HG03439 (cell line): ENCODE results near the gene UGT1A1.
A peak's percentile ranks its signal among the peaks of the same experiment; 100 is the strongest.
"Not testable (repeated sequence)": the region's sequence is repeated elsewhere in the genome, so short reads cannot be mapped to it uniquely, and the experiment has no call there.

ENCODE experiments used
- ATAC-seq: cut with Tn5 transposase; IDR thresholded peaks from one replicate; pipeline ENCODE4 v1.9.1; 2021; ENCODE audit warnings: mild to moderate bottlenecking, moderate library complexity; ENCODE audit not compliant: unreplicated experiment

Gene UGT1A1

DNA sequence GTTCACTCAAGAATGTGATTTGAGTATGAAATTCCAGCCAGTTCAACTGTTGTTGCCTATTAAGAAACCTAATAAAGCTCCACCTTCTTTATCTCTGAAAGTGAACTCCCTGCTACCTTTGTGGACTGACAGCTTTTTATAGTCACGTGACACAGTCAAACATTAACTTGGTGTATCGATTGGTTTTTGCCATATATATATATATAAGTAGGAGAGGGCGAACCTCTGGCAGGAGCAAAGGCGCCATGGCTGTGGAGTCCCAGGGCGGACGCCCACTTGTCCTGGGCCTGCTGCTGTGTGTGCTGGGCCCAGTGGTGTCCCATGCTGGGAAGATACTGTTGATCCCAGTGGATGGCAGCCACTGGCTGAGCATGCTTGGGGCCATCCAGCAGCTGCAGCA, at the start of gene UGT1A1:
TSS of gene UGT1A1 (plus strand) at position 228 of the 400 bp plus-strand sequence. CDS start at position 246, 18 bp downstream.
- no peak for ATAC-seq

DNA sequence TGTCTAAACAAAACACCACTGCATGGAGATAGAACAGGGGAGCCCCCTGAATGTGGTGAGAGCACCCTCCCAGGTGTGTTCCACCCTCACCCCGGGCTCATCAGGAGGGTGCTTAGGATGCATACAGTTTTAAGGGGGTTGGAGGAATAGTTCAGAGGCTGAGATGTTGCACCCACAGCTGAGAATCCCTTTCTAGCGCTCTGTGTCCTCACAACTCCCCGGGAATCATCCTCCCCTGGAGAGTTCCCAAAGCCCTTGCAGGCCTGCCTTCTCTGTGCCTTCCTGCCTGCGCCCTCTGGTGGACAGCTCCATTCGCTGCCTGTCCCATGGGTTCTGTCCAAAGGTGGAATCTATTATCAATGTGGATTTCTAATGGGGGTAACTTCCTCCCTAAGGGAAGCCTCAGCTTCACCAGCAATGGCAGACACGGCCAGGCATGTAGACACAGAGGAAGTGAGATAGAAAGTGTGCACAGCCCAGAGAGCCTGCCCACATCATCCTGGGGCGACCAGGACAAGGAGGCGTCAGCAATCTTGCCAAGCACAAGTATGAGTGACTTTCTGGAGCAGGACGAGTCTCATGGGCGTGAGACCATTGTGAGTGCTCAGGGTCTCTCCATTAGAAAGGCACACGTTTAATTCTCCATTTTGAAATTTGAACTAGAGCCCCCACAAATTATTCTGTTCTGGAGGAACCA, 48.6 kb upstream of the UGT1A1 start:
- ATAC-seq: peak; percentile 69

DNA sequence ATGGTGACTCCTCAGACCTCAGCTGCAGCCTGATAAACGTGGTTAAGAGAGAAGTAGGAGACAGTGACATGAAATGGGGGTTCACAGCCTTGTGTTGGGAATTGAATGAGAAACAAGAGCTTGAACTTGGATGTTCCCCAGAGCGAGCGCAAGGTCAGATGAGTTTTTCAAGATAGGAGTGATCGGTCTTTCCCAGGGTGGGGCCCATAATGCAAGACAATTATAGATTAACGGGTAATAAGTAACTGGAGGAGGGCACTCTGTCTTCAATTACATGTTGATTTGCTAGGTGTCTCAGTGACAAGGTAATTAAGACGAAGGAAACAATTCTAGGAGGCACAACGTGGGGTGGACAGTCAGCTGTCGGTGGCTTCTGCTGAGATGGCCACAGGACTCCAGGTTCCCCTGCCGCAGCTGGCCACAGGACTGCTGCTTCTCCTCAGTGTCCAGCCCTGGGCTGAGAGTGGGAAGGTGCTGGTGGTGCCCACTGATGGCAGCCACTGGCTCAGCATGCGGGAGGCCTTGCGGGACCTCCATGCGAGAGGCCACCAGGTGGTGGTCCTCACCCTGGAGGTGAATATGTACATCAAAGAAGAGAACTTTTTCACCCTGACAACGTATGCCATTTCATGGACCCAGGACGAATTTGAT, 47.3 kb upstream of the UGT1A1 start, which contains the start of gene UGT1A5:
TSS of gene UGT1A5 (plus strand) at position 297 of the 651 bp plus-strand sequence. CDS start at position 382, 85 bp downstream.
- no peak for ATAC-seq

DNA sequence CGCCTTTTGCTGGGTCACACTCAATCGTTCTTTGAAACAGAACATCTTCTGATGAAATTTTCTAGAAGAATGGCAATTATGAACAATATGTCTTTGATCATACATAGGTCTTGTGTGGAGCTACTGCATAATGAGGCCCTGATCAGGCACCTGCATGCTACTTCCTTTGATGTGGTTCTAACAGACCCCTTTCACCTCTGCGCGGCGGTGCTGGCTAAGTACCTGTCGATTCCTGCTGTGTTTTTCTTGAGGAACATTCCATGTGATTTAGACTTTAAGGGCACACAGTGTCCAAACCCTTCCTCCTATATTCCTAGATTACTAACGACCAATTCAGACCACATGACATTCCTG, 46.8 kb upstream of the UGT1A1 start:
- no peak for ATAC-seq

DNA sequence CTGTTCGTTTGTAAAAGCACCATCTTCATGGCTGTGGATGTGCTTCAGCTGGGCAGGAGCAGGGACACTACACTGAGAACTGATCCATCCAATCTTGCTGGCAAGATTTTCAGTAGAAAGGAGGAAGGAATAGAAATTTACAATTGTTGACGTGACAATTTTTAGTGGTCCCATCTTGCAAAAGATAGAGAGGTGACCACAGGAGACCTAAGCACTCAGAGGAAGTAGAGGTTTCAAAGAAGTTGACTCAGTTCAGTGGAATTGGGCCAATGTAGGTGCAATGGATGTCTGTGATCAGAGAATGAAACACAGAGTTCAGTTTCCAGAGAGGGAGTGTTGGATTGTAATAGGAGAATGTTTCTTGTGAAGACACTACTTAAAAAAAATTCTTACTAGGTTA, 45.9 kb upstream of the UGT1A1 start:
- ATAC-seq: no peak

DNA sequence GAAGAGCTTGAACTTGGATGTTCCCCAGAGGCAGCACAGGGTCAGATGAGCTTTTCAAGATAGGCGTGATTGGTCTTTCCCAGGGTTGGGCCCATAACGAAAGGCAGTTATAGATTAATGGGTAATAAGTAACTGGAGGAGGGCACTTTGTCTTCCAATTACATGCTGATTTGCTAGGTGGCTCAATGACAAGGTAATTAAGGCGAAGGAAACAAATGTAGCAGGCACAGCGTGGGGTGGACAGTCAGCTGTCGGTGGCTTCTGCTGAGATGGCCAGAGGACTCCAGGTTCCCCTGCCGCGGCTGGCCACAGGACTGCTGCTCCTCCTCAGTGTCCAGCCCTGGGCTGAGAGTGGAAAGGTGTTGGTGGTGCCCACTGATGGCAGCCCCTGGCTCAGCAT, 41.5 kb upstream of the UGT1A1 start, which contains the start of gene UGT1A4:
TSS of gene UGT1A4 (plus strand) at position 185 of the 400 bp plus-strand sequence. CDS start at position 270, 85 bp downstream.
- no peak for ATAC-seq

DNA sequence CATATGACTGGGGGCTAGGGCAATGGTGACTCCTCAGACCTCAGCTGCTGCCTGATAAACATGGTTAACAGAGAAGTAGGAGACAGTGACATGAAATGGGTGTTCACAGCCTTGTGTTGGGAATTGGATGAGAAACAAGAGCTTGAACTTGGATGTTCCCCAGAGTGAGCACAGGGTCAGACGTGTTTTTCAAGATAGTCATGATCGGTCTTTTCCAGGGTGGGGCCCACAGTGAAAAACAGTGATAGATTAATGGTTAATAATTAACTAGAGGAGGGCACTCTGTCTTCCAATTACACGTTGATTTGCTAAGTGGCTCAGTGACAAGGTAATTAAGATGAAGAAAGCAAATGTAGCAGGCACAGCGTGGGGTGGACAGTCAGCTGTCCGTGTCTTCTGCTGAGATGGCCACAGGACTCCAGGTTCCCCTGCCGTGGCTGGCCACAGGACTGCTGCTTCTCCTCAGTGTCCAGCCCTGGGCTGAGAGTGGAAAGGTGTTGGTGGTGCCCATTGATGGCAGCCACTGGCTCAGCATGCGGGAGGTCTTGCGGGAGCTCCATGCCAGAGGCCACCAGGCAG, 31.3 kb upstream of the UGT1A1 start, which contains the start of gene UGT1A3:
TSS of gene UGT1A3 (plus strand) at position 320 of the 579 bp plus-strand sequence. CDS start at position 405, 85 bp downstream.
- no peak for ATAC-seq

DNA sequence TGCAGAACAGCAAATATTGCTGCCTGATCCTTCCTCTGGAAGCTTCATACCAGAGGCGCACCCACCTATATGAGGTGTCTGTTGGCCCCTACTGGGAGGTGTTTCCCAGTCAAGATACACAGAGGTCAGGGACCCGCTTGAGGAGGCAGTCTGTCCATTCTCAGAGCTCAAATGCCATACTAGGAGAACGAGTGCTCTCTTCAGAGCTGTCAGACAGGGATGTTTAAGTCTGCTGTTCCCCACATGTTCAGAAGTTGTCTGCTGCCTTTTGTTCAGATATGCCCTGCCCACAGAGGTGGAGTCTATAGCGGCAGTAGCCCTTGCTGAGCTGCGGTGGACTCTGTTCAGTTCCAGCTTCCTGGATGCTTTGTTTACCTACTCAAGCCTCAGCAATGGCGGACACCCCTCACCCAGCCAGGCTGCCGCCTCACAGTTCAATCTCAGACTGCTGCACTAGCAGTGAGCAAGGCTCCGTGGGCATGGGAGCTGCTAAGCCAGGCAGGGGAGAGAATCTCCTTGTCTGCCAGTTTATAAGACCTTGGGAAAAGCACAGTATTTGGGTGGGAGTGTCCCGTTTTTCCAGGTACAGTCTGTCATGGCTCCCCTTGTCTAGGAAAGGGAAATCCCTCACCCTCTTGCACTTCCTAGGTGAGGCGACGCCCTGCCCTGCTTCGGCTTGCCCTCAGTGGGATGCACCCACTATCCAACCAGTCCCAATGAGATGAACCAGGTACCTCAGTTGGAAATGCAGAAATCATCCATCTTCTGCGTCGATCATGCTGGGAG, 23.0 kb upstream of the UGT1A1 start:
- not testable (repeated sequence) for ATAC-seq

DNA sequence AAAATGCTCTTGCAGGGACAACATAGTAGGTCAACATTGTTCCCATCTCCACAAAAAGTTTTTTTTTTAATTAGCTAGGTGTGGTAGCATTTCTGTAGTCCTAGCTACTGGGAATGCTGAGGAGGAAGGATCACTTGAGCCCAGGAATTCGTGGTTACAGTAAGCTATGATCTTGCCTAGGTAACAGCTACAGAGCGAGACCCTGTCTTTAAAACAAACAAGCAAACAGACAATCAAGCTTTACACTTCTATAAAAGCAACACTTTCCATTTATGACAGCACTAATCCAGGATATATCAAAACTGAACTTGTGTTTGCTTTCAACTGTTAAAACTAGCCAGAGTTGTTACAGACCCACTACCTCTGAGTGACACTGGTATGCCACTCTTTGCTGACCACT, 19.2 kb upstream of the UGT1A1 start:
- no peak for ATAC-seq

DNA sequence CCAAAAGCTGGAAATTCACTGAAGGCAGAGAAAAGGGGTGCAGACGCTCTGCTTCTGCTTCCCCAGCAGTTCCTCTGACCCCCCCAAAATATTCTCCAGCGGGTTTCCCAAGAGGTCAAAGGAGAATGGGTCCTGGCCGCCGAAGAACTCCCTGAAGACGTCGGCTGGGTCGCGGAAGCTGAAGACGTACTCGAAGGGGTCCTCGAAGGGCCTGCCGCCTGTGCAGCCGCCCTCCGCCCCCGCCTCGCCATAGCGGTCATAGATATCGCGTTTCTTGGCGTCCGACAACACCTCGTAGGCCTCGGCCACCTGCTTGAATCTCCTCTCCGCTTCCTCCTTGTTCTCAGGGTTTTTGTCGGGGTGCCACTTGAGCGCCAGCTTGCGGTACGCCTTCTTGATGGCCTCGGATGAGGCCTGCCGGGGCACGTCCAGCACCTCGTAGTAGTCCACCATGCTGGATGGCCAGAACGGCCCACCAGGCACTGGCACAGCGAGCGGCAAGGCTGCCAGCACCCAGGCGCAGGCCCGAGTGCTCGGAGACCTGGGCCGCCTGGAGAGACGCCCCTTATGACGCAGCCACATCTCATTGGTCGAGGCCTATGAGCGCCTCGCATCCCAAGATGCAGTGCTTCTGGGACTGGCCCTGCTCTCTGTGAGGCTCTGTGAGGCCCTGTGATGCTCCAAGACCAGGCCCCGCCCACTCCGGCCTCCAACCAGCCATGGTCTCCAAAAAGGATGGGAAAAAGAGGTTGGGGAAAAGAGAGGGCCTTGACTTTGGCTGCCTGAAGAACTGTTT, 16.4 kb upstream of the UGT1A1 start:
- no peak for ATAC-seq

DNA sequence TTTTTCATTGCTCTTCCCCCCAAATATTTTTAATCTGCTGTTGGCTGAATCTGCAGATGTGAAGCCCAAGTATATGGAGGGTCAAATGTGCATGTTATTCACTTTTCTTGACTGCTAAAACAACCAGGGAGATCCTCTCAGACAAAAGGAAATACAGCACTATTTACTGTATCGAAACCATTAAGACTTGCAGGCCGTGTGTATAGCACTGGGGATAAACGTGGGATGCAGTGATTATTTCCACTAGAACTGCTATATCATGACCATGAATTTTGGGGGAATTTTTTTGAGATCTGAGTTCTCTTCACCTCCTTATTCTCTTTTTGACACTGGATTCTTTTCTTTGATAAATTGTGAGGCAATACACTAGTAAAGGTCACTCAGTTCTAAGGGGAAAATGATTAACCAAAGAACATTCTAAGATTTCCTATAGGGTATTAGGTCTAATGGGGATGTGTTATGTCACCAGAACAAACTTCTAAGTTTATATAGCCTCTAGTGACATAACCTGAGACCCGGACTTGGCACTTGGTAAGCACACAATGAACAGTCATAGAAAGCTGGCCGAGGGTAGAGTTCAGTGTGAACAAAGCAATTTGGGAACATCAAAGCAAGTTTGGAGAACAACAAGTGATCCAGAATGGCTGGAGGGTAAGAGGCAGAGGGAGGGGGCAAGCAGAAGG, 14.9 kb upstream of the UGT1A1 start:
- ATAC-seq: no peak

DNA sequence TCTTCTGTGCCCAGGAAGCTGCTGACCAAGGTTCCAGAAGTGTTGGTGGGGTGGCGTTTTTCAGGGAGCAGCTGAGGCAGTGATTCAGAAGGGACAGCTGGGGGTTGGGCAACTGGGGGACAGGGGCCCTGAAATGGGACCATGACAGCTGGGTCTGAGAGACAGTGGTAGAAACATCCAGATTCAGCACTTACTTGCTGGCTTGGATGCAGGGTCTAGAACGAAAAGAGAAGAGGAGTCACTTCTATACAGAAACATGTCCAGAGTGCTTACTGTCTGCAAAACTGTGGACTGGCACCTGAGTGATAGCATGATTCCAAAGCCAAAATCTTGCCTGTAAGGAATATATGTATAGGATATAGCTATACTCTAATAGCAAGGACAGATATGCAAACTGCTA, 14.2 kb upstream of the UGT1A1 start:
- not testable (repeated sequence) for ATAC-seq

DNA sequence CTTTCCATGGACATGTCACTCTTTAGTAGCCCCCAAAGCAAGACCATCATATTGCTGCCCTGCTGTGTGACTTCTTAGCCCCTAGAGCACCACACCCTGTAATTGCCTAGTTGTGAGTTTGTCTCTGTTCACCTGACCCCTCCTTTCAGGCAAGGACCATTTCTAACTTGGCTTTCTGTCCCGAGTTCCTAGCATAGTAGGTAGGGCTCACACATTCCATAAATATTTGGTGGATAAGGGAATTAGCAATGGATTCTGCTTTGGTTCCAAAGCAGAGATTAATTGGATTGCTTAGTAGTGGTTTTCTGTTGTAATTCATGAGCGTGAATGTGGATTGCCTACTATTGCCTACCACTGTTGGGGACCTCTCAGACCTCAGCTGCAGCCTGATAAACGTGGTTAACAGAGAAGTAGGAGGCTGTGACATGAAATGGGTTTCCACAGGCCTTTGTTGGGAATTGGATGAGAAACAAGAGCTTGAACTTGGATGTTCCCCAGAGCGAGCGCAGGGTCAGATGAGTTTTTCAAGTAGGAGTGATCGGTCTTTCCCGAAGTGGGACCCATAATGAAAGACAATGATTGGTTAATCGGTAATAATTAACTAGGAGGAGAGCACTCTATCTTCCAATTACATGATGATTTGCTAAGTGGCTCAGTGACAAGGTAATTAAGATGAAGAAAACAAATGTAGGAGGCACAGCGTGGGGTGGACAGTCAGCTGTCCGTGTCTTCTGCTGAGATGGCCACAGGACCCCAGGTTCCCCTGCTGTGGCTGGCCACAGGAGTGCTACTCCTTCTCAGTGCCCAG, 13.4 kb upstream of the UGT1A1 start:
- ATAC-seq: no peak

DNA sequence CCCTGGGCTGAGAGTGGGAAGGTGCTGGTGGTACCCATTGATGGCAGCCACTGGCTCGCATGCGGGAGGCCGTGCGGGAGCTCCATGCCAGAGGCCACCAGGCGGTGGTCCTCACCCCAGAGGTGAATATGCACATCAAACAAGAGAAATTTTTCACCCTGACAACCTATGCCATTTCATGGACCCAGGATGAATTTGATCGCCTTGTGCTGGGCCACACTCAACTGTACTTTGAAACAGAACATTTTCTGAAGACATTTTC, 12.9 kb upstream of the UGT1A1 start:
- ATAC-seq: no peak

DNA sequence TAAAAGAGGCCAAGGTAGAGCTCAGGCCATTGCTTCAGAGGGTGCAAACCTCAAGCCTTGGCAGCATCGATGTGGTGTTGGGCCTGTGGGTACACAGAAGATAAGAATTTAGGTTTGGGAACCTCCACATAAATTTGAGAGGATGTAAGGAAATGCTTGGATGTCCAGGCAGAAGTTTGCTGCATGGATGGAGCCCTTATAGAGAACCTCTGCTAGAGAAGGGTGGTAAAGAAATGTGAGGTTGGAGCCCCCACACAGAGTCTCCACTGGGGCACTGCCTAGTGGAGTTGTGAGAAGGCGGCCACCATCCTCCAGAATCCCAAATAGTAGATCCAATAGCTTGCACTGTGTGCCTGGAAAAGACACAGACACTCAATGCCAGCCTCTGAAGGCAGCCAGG, 9.4 kb upstream of the UGT1A1 start:
- ATAC-seq: not testable (repeated sequence)

DNA sequence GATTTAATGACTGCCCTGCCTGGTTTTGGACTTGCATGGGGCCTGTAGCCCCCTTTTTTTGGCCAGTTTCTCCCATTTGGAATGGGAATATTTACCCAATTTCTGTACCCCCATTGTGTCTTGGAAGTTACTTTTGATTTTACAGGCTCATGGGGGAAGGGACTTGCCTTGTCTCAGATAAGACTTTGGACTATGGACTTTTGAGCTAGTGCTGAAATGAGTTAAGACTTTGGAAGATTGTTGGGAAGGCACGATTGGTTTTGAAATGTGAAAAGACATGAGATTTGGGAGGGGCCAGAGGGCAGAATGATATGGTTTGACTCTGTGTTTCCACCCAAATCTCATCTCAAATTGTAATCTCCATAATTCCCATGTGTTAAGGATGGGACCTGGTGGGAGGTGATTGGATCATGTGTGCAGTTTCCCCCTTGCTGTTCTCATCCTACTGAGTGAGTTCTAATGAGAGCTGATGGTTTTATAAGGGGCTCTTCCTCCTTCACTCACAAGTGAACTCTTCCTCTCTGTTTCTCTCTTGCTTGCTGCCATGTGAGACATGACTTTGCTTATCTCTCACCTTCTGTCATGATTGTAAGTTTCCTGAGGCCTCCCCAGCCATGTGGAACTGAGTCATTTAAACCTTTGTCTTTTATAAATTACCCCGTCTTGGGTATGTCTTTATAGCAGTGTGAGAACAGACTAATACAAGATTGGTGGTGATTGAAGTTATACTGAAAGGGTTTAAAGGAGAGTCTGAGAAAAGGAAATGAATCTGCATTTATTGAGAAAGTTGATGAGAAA, 8.7 kb upstream of the UGT1A1 start:
- not testable (repeated sequence) for ATAC-seq

DNA sequence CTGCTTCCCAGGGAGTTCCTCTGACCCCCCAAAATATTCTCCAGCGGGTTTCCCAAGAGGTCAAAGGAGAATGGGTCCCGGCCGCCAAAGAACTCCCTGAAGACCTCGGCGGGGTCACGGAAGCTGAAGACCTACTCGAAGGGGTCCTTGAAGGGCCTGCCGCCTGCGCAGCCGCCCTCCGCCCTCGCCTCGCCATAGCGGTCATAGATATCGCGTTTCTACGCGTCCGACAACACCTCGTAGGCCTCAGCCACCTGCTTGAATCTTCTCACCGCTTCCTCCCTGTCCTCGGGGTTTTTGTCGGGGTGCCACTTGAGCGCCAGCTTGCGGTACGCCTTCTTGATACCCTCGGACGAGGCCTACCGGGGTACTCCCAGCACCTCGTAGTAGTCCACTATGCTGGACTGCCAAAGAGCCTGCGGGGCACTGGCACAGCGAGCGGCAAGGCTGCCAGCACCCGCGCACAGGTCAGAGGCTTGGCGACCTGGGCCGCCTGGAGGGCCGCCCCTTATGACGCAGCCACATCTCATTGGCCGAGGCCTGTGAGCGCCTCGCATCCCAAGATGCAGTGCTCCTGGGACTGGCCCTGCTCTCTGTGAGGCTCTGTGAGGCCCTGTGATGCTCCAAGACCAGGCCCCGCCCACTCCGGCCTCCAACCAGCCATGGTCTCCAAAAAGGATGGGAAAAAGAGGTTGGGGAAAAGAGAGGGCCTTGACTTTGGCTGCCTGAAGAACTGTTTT, 5.0 kb upstream of the UGT1A1 start:
- no peak for ATAC-seq
